ENCODE results near the gene NPHP4. TPM values are rescaled to one million over a fixed set of nuclear protein-coding genes. Genes with fewer than 3 reads are reported as not detected.

Gene NPHP4
- total RNA-seq, 1 donor: 2.7 TPM

DNA sequence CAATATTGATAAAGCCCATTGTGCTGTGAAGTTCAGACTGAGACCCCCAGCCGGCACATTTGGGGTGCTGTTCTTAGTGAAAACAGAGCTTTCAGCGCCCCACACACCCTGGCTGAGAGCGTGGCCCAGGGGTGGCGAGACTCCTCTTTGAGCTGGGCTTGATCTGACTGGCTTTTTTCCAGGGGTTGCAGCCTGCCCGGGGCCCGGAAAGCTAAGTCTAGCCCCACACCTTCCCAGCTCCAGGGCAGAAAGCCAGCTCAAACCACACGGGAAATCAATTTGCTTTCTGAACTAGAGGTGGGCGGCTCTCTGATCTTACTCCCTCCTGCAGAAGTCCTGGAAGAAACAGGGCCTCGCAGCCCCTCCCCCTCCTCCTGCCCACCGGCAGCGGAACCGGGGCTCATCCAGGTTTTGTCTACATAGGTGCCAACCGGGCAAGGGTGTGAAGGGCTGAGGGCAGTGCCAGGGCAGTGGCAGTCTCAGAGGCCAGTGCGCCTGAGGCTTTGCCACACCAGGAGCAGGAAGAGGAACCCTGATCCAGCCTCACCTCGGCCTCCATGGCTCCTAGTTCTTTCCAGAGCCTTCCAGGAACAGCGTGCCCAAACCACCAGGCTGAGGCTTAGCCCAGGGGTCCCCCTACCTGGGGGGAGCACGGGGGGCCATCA, 155.3 kb downstream of the NPHP4 start:
- Histone ChIP-seq H3K4me1 (ENCODE audit: insufficient read depth, low read length) (no peaks in the 10 kb centered on the region), H3K27me3 (ENCODE audit: insufficient read depth, low read length) (no peaks in the 10 kb centered on the region), H3K9me3 (ENCODE audit: low read depth, low read length) (no peaks in the 10 kb centered on the region), H3K4me3 (ENCODE audit: low read length) (no peak overlapping the region)

DNA sequence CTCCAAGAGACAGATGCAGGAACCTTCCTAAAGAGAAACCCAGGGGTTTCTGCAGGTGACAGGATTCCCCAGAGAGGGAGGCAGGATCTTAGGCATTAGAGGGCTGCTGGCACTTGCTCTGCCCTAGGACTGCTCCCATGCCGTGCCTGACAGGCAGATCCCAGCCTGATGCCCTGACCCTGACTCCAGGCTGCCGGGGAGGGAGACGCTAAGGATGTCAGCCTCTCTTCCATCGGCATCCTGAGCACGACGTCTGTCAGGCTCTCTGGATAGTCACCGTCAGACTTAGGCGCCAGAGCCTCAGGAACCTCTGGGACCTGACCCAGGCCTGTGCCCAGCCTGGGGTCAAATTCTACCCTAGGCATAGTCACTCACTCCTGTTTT, 157.1 kb downstream of the NPHP4 start:
- H3K27me3 ChIP-seq (ENCODE audit: insufficient read depth, low read length): no peaks in the 10 kb centered on the region
- no peak overlapping the region for H3K4me3 ChIP-seq (ENCODE audit: low read length)
- H3K9me3 ChIP-seq (ENCODE audit: low read depth, low read length): no peaks in the 10 kb centered on the region
- H3K4me1 ChIP-seq (ENCODE audit: insufficient read depth, low read length): no peaks in the 10 kb centered on the region

DNA sequence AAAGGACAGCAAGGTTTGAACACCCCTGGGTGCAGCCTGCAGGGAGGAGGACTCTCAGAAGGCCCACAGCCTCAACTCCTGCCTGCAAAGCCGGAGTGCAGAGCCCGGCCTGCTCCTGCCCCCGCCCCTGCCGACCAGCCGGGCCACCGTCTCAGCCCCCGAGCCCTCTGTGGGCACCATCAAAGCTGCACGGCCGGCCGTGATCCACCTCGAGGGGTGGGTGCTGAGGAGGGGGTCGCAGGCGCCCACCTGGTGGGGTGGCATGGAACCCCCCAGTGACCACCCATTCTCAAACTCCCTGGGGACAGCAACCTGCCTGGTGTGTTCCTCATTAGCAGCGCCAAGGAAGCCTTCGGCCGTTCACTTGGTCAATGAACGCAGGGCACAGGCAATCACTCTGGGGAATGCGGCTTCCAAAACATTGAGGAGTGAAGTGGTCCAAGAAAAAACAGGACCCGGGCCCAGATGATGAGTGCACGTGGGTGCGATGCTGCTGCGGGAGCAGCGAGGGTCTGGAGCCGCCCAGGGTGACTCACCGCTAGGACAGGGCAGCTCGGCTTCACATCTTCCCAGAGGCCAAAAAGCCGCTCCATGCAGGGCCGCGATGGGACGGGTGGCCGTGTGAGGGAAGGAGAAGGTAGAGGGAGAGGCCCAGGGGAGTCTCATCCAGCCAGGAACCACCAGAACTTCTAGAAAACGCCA, 157.6 kb downstream of the NPHP4 start:
- no peak overlapping the region for H3K4me3 ChIP-seq (ENCODE audit: low read length)
- no peaks in the 10 kb centered on the region for H3K4me1 ChIP-seq (ENCODE audit: insufficient read depth, low read length)
- H3K9me3 ChIP-seq (ENCODE audit: low read depth, low read length): no peaks in the 10 kb centered on the region
- no peaks in the 10 kb centered on the region for H3K27me3 ChIP-seq (ENCODE audit: insufficient read depth, low read length)

DNA sequence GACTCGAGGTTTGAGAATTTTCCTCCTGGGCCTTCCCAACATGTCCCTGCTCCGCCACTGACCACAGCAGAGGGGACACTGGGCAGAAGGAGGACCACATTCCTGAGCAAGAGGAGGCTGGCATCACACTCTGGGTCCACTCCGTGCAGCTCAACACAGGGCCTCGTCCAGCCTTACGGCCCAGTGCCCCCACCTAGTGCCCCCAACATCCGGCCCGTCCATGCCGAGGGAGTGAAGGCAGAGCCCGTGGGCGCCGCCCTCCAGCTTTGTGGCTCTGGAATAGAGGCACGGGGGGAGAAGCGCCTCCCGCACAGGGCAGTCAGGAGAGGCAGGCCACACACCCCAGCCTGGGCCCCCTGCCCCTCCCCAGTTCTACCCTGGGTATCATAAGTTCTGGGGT, 158.3 kb downstream of the NPHP4 start:
- no peaks in the 10 kb centered on the region for H3K27me3 ChIP-seq (ENCODE audit: insufficient read depth, low read length)
- no peaks in the 10 kb centered on the region for H3K9me3 ChIP-seq (ENCODE audit: low read depth, low read length)
- no peaks in the 10 kb centered on the region for H3K4me1 ChIP-seq (ENCODE audit: insufficient read depth, low read length)
- H3K4me3 ChIP-seq (ENCODE audit: low read length): no peak overlapping the region

DNA sequence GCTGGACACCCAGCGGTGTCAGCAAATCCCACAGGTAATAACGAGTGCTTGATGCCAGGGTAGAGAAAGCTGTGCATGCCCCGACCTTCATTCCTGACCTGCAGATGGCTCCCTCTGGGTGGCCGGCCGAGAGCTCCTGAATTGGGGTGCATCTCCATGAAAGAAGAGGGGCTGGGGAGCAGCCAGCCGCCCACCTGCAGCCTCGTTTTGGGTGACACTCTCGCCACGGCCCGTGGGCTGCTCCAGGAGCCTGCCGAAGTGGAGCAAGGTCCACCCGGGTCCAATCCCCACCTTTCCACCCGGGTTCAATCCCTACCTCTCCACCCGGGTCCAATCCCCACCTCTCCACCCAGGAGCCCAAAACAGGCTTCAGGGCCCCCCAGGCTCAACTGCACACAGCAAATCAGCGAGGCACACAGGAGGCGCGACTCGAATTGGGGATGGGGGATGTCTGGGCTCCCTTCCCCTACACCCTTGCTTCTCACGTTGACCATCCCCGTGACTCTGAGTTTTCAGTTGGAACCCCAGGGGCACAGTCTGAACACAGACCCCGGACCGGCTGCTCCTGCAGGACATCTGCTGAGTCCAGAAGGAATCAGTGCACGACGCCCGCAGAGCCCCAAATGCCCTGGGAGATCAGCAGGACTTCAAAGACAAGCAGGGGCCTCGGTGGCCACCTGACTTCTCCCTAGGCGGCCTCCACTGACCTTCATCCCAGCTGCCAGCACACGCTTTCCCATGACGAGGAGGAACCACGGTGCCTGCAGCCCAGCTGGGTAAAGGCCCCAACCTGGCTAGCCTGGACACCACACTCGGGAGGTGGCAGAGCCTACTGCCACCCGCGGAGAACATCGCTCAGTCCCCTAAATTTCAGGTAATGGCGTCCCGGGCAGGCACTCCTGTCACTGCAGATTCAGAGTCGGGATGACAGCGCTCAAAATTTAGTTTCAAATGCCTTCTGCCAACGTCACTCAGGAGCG, 159.0 kb downstream of the NPHP4 start:
- no peaks in the 10 kb centered on the region for H3K4me1 ChIP-seq (ENCODE audit: insufficient read depth, low read length)
- H3K4me3 ChIP-seq (ENCODE audit: low read length): no peak overlapping the region
- no peaks in the 10 kb centered on the region for H3K9me3 ChIP-seq (ENCODE audit: low read depth, low read length)
- no peaks in the 10 kb centered on the region for H3K27me3 ChIP-seq (ENCODE audit: insufficient read depth, low read length)

DNA sequence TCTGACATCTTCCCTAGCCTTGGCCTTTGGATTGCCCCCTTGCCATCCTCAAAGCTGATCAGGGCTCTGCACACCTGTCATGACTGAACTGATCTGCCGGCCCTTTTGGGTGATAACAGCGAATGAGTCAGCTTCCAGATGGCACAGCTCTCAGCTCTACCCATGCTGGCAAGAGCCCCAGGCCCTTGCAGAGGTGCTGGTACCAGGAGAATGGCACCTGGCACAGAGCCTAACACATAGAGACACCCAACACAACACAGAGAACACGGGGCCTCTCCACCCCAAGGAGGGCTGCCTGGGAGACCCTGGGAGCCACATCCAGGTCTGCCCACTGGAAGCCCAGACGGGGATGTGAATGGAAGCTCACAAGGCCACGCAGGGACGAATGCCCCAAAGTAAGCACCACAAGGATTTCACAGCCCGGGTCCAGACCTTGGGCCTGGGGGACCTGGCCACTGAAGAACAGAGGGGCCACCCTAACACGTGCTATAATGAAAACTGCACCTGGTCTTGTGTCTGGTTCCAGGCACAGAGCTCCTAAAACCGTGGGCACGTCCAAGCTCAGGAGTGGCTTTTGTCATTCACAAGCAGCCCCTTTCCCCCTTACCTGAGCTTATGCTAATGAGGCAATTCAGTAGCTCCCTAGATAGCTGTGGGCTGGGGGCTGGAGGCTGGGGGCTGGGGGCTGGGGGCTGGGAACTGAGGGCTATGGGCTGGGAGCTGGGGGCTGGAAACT, 160.5 kb downstream of the NPHP4 start:
- no peaks in the 10 kb centered on the region for H3K9me3 ChIP-seq (ENCODE audit: low read depth, low read length)
- no peak overlapping the region for H3K4me3 ChIP-seq (ENCODE audit: low read length)
- no peaks in the 10 kb centered on the region for H3K27me3 ChIP-seq (ENCODE audit: insufficient read depth, low read length)
- H3K4me1 ChIP-seq (ENCODE audit: insufficient read depth, low read length): no peaks in the 10 kb centered on the region

DNA sequence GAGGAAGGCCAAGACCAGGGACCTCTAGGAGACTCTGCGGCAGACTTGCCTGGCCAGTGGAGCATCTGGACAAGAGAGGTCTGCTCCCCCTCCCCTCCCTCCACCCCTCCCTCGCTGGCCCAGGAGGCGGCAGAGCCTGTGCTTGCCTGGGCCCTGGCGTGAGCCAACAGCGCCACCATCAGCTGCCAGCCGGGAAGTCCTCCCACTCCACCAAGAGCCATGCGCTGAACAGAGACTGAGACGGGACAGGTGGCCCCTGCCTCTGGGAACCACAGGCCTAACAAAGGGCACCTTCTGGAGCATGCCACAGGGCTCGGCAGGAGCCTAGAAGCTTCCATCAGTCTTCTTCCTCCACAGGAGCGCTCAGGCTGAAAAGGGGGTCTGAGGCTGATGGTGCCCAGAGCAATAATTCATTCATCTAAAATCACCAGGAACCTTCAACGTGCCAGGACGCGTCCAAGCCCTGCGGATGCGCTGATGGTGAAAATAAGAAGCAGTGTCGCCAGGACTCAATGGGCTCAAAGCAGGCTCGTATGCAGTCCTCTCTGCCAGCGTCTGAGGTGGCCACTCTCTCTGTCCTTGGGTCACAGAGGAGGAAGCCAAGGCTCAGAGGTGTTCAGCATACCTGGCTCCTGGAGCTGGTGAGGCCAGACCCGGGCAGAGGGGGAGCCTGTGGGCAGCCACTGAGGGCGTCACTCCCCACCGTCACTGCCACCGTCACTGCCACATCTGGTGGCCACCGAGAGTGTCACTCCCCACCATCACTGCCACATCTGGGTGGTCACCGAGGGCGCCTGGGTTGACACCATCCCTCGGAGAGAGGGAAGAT, 161.2 kb downstream of the NPHP4 start:
- no peaks in the 10 kb centered on the region for H3K27me3 ChIP-seq (ENCODE audit: insufficient read depth, low read length)

DNA sequence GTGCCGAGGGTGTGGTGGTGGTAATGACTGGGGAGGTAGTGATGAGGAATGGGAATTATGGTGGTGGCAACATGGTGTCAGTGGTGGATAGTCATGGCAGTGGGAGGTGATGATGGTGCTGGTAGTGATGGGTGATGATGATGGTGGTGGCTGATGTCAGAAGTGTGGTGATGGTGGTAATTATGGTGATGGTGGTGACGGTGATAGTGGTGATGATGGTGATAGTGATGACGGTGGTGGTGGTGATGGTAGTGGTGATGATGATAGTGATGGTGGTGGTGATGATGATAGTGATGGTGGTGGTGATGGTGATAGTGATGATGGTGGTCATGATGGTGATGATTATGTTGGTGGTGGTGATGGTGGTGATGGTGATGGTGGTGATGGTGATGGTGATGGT, 162.8 kb downstream of the NPHP4 start:
- no peaks in the 10 kb centered on the region for H3K4me1 ChIP-seq (ENCODE audit: insufficient read depth, low read length)
- no peaks in the 10 kb centered on the region for H3K9me3 ChIP-seq (ENCODE audit: low read depth, low read length)
- no peak overlapping the region for H3K4me3 ChIP-seq (ENCODE audit: low read length)
- no peaks in the 10 kb centered on the region for H3K27me3 ChIP-seq (ENCODE audit: insufficient read depth, low read length)

More for the DNA sequence above, 161.2 kb downstream of the NPHP4 start:
- Histone ChIP-seq H3K4me3 (ENCODE audit: low read length) (no peak overlapping the region), H3K9me3 (ENCODE audit: low read depth, low read length) (no peaks in the 10 kb centered on the region), H3K4me1 (ENCODE audit: insufficient read depth, low read length) (no peaks in the 10 kb centered on the region)

DNA sequence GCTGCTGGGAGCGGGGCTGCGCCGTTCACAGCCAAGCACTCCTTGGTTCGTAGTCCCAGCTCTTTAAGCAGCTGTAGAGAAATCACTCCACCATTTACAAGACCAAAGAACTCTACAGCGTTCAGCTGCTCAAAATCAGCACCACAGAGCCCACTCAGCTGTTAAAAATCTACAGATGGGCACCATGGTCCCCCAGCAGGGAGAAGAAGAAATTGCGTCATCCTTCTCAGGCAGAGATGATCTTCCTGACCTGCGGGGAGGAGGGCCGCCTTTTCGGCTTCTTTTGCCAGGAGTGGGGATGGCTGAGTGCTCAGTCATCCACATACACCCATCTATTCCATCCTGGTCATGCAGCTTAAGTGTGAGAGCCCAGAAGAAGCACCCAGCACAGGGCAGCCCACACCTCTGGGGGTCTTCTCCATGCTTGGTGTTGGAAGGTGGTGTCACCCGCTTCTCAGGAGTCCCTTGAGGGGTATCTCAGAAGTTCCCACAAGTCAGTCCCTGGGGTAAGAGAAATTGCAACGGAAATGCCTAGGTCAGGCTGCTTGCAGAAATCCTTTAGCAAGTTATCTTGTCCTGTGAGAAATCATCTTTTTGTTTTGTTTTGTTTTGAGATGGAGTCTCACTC, 163.8 kb downstream of the NPHP4 start:
- H3K27me3 ChIP-seq (ENCODE audit: insufficient read depth, low read length): no peaks in the 10 kb centered on the region
- no peaks in the 10 kb centered on the region for H3K9me3 ChIP-seq (ENCODE audit: low read depth, low read length)
- H3K4me3 ChIP-seq (ENCODE audit: low read length): no peak overlapping the region
- no peaks in the 10 kb centered on the region for H3K4me1 ChIP-seq (ENCODE audit: insufficient read depth, low read length)

DNA sequence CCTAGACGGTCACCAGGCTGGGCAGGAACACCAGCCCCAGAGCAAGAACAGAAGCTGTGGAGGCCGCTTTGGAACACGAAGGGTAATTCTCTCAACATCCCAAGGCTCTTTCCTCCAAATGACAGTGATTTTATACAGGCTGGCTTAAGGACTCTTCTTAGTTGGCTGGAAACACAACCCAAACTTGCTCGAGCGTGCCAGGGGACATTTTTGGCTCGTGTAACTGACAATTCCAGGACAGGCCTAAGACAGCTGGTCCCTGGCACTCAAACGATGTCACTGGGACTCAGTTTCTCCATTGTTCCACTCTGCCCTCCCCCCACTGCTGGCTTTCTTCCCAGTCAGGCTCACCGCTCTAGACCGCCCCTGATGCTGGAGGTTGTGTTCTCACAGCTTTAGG, 164.7 kb downstream of the NPHP4 start:
- Histone ChIP-seq H3K27me3 (ENCODE audit: insufficient read depth, low read length) (no peaks in the 10 kb centered on the region), H3K9me3 (ENCODE audit: low read depth, low read length) (no peaks in the 10 kb centered on the region), H3K4me3 (ENCODE audit: low read length) (no peak overlapping the region), H3K4me1 (ENCODE audit: insufficient read depth, low read length) (no peaks in the 10 kb centered on the region)

DNA sequence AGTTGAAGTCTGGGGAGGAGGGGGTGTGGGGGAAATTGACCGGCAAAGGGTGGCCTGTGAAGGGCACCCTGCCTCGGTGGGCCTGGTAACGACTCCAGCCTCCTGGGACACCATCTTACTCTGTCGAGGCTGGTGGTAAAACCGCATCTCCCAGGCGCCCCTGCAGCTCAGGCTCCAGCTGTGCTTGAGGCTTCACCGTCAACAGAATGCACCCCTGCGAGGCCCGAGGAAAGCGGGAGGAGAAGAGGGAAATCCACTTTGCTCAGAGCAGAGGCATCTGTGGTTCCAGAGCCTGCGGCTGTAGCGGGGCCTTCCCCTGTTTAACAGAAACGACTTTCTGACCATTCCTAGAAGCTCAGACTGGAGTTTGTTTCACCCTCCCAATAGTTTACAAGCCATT, 165.6 kb downstream of the NPHP4 start:
- Histone ChIP-seq H3K27me3 (ENCODE audit: insufficient read depth, low read length) (no peaks in the 10 kb centered on the region), H3K4me1 (ENCODE audit: insufficient read depth, low read length) (no peaks in the 10 kb centered on the region), H3K9me3 (ENCODE audit: low read depth, low read length) (no peaks in the 10 kb centered on the region), H3K4me3 (ENCODE audit: low read length) (no peak overlapping the region)

DNA sequence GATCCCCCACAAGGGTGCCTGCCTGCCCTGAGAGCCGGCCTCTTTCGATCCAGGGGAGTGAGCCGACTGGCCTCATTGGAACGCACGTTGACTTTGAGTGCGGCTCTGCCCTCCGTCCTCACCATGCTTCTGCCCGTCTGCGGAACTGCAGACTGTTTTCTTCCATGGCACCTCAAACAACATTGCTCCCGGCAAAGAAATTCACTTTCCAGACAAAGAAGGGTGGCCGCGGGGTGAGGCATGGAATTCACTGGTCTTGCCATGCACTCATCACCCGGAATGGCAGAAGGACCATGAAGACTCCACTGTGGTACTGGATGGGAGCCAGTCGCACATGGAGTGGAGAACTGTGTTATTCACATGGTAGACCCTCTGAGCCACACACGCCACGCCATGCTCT, 169.5 kb downstream of the NPHP4 start:
- Histone ChIP-seq H3K27me3 (ENCODE audit: insufficient read depth, low read length) (no peaks in the 10 kb centered on the region), H3K9me3 (ENCODE audit: low read depth, low read length) (no peaks in the 10 kb centered on the region), H3K4me3 (ENCODE audit: low read length) (no peak overlapping the region), H3K4me1 (ENCODE audit: insufficient read depth, low read length) (no peaks in the 10 kb centered on the region)

DNA sequence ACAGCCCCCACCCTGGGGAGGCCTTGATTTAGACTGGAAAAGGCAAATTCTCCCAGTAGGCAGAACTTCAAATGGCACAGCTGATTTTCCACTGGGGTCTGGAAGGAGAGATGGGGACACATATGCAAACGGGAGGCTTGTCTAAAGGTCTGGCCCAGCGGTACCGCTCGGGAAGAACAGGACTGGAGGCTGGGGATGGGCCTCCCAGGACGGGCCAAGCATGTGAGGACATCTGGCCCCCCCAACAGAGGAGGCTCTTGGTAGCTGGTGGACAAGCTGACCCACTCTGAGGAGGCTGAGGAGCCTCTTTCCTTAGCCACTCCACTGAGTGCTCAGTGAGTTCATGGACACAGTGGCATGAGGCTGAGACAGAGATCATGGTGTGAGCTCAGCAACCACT, 170.0 kb downstream of the NPHP4 start:
- Histone ChIP-seq H3K4me1 (ENCODE audit: insufficient read depth, low read length) (no peaks in the 10 kb centered on the region), H3K4me3 (ENCODE audit: low read length) (no peak overlapping the region), H3K9me3 (ENCODE audit: low read depth, low read length) (no peaks in the 10 kb centered on the region), H3K27me3 (ENCODE audit: insufficient read depth, low read length) (no peaks in the 10 kb centered on the region)
